Islet precursor cell (in vitro differentiated cells): Measurements from ENCODE around the gene KIR3DL3.
"Not testable (repeated sequence)": the region's sequence is repeated elsewhere in the genome, so short reads cannot be mapped to it uniquely, and the experiment has no call there.

ENCODE experiments used
- DNase-seq: peaks from one replicate; pipeline ENCODE4 v3.0.0-alpha.2; 2018

KIR3DL3 gene

GRCh38 chr19:54738306-54738705 lies 14.1 kb downstream of the KIR3DL3 start, which contains the start of gene KIR2DL3:
TSS of gene KIR2DL3 (plus strand) at chr19:54738513. CDS start at chr19:54738546, 33 bp downstream.
- not testable (repeated sequence) for DNase-seq

GRCh38 chr19:54738715-54739114 lies 14.5 kb downstream of the KIR3DL3 start:
- DNase-seq: no peak

GRCh38 chr19:54739587-54740497 lies 15.6 kb downstream of the KIR3DL3 start:
- no peak for DNase-seq

- DNase-seq: not testable (repeated sequence)
Observed at GRCh38 chr19:54741950-54742349, 17.7 kb downstream of the KIR3DL3 start.

GRCh38 chr19:54744080-54744479 lies 19.8 kb downstream of the KIR3DL3 start:
- DNase-seq: not testable (repeated sequence)

- not testable (repeated sequence) for DNase-seq
Observed at GRCh38 chr19:54747614-54748322, 23.5 kb downstream of the KIR3DL3 start.

- DNase-seq: not testable (repeated sequence)
Observed at GRCh38 chr19:54750276-54750675, 26.0 kb downstream of the KIR3DL3 start.

GRCh38 chr19:54756204-54757110 lies 32.2 kb downstream of the KIR3DL3 start:
- DNase-seq: not testable (repeated sequence)

GRCh38 chr19:54758577-54758976 lies 34.3 kb downstream of the KIR3DL3 start:
- not testable (repeated sequence) for DNase-seq

GRCh38 chr19:54764219-54764618 lies 40.0 kb downstream of the KIR3DL3 start:
- DNase-seq: not testable (repeated sequence)

- not testable (repeated sequence) for DNase-seq
Observed at GRCh38 chr19:54766464-54766863, 42.2 kb downstream of the KIR3DL3 start.

- DNase-seq: not testable (repeated sequence)
Observed at GRCh38 chr19:54769646-54770045, 45.4 kb downstream of the KIR3DL3 start, which contains the start of gene KIR2DL1. TSS of gene KIR2DL1 (plus strand) at chr19:54769793. CDS start at chr19:54769851, 58 bp downstream.

GRCh38 chr19:54770511-54770910 lies 46.3 kb downstream of the KIR3DL3 start:
- DNase-seq: not testable (repeated sequence)

GRCh38 chr19:54771018-54771960 lies 47.0 kb downstream of the KIR3DL3 start:
- not testable (repeated sequence) for DNase-seq

- not testable (repeated sequence) for DNase-seq
Observed at GRCh38 chr19:54772666-54773065, 48.4 kb downstream of the KIR3DL3 start.

- not testable (repeated sequence) for DNase-seq
Observed at GRCh38 chr19:54775095-54775815, 51.0 kb downstream of the KIR3DL3 start.

GRCh38 chr19:54775830-54776229 lies 51.6 kb downstream of the KIR3DL3 start:
- not testable (repeated sequence) for DNase-seq

- not testable (repeated sequence) for DNase-seq
Observed at GRCh38 chr19:54777851-54778250, 53.6 kb downstream of the KIR3DL3 start.

- DNase-seq: not testable (repeated sequence)
Observed at GRCh38 chr19:54778896-54779295, 54.7 kb downstream of the KIR3DL3 start.

- DNase-seq: not testable (repeated sequence)
Observed at GRCh38 chr19:54782916-54783315, 58.7 kb downstream of the KIR3DL3 start.
